ENCODE measurements around the gene LIMS2.
A peak's percentile ranks its signal among the peaks of the same experiment; 100 is the strongest.

LIMS2 gene

DNA sequence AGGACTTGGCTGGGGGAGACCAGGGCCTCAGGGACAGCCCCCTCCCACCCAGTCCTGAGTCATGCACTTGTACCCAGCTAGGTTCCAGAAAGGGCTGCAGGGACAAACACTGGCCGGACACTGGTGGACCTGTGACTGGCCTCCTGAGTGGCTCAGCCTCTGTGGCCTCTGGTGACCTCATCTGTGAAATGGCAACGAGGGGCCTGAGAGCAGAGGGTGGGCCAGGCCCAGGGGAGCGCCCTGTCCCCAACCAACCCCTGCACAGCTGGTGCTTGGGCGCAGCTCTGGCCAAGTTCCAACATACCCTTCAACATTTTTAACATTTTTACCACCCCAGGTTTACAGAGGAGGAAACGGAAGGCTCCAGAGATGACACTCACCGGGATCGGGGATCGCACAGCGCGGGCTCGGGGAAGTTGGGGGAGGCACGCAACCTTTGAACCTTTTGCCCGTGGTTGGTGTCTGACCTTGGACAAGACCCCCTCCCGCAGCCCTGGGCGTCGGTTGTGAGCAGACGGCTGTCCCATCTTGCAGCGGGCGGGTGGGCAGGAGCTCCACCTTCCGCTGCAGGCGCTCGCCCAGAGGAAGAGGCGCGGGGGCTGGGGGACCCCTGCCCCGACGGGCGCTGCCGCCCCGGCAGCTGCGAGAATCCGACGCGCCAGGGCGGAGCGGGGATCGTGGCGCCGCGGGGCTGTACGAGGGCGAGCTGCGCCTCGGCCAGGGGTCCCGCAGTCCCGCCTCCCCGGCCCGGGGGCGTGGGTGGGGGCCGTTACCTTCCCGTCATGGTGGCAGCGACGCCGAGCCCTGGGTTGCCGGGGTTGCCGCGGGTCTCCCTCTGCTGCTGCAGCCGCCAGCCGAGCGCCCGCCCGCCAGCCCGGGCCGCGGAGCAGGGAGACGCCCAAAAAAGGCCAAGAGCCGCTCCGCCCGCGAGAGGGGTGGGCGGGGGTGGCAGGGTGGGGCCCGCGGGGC, 805 bp downstream of the LIMS2 start:
- no peak for DNase-seq

DNA sequence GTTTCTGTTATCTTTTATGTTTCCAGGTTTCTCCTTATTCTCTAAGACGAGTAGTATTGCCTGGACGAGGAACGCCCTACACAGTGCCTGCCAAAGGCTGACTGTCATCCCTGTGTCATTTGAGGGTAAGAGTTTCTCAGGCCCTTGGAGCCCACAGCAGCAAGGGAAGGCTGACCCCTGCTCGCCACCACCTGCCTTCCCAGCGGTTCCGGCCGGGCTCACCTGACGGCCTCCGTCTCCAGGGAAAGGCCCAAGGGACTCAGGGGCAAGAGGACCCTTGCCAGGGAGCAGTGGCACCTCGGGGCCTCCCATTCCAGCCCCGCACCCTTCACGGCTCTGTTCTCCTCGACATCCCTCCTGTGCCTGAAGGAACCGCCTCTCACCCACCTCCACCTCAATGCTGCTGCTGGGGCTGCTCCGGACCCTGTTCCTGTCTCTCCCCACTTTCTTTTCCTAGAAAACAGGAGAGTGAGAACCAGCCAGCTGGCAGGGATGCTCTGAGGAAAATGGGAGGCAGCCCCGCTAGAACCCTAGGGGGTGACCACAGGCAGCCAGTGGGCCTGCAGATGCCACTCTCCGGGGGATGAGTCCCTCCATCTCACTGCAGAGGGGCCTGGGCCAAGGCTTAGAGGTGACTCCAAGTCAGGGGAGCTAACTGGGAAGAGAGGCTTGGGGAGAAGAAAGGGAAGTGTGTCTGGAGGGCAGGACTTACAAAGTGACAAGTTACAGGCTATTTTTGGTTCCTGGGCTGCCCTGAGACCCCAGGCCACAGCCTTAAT, 1.9 kb downstream of the LIMS2 start:
- no peak for DNase-seq

DNA sequence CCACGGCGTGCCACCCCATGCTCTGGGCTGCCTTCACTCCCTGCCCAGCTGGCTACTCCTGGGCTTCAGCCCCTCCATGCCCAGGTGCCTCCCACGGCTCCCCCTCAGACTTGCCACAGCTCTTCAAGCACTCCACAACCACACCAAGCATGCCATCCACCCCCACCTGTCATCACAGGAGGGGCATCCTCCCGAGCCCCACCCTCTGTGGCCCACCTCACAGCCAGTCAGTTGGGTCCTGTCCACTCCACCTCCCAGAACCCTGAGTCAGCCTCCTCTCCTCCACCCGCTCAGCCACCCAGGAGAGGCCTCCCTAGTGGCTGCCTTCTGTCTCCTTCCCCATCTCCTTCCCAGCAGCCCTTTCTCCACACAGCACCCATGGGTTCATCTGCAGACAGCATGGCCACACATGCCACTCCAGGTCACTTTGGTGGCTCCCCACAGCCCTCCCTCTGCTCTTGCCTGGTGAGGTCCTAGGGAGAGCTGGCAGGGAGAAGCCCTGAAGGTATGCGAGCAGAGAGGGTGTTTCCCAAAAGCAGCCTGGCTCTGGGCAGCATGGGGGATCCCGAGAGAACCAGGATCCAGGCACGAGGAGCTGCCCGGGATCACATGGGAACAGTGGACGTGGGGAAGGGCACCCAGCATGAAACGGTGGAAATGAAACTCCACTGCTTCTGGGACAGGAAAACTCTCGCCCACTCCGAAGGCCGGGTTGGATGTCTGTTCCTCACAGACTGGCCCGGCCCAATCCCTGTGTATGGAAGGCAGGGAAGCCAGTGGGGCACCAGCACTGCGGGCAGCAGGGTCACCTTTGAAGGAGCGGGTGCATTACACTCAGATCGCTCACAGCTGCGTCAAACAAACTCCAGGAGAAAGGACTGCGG, 2.7 kb downstream of the LIMS2 start:
- DNase-seq: no peak

DNA sequence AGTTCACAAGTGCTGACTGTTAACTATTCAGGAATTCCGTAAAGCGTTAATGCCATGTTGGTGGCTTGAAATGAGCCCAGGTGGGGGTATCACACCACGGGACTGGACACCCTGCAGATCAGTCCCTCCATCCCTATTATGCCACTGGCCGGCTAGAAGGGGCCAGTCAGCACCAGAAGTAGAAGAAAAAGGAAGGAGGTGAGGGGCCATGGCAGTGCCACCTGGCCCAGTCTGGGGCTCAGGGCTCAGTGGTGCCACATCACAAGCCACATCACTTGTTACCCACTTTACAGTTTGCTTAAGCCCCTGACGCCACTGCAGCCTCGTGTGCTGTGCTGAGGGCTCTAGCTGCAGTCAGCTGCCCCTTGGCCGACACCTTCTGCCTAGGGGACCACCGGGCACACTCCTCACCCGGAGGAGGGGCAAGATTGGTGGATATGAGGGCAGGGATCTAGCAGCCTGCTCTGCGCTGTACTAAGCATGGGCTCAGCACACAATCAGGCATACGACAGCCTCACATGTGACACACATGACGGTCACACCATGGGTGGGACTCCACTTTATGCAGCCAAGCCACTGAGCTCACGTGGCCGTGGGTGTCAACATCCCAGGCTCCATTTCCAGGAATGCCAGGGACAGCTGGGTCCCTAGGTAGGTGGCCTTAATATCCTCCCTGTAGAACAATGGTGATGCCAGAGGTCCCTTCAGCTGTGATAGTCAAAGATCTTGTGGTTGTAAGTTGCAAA, 3.6 kb downstream of the LIMS2 start:
- no peak for DNase-seq

DNA sequence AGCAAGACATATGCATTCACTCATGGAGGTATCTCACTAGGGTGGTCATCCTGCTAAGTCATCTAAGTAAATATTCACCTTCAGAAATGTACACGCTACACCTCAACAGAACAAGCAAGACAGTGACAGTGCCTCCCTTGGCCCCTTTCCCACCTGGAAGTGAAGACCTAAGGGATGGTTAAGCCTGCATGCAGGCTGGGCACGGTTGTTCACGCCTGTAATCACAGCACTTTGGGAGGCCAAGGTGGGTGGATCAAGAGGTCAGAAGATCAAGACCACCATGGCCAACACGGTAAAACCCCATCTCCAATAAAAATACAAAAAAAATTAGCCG, 4.4 kb downstream of the LIMS2 start:
- no peak for DNase-seq

DNA sequence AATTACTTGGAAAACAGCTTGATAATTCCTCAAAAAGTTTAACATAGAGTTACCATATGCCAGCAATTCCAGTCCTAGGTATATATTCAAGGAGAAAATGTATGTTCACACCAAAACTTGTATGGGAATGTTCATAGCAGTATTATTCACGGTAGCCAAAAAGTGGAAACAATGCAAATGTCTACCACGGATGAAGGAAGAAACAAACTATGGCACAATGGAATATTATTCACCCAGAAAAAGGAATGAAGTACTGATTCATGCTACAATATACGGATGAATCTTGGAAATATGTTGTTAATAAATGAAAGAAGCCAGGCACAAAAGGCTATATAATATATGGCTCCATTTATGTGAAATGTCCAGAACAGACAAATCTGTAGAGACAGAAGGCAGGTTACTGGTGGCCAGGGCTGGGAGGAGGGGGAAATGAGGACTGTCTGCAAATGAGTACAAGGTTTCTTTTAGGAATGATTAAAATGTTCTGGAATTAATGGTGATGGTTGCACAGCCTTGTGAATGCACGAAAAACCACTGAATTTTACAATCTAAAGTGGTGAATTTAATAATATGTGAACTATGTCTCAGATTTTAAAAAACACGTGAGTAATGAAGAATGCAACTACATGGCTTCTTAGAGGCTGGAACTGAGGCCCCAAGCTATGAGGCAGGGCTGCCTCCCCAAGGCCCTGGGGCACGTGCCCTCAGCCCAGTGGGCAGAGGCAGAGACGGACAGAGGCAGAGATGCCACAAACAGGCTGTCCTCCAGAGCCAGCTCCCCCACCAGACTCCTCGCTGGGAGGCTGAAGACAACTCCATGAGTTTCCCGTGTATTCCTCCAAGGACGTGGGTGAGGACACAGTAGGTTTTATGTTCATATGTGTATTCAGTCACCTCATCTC, 5.0 kb downstream of the LIMS2 start:
- DNase-seq: no peak

DNA sequence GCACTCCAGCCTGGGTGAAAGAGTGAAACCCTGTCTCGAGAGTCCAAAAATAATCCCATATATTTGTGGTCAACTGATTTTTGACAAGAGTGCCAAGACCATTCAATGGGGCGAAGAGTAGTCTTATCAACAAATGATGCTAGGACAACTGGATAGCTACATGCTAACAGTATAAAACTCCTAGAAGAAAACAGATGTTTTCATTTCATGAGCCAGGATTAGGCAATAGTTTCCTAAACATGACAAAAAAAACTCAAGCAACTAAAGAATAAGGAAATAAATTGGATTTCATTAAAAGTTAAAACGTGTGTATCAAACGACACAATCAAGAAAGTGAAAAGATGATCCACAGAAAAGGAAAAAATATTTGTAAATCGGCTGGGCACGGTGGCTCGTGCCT, 6.3 kb downstream of the LIMS2 start:
- DNase-seq: no peak

DNA sequence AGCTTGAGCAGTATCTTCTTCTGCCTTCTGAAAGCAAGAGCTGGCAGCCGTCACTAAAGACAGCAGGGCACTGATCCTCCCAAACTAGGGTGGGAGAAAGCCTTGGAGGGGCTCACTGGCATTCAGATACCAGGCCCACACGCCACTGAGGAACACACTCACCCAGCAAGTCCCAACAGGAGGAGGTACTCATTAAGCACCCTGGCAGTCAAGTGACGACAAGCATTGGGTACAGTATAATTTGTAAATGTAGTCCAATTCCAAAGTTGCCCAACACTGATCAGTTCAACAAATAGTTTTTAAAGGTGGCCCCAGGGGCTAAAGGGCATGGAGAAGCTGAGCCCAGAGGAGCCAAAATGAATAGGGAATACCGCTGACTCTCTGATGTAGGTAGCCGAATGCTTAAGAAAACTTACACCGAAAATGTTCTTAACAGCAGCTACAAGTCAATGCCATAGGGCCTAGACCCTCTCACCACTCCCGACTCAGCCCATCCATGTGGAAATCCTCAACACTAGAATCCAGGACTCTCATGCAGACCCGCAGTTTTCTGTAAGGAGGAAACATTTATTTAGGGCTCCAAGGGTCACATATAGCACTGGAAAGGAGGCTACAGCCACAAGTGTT, 9.9 kb downstream of the LIMS2 start:
- no peak for DNase-seq

DNA sequence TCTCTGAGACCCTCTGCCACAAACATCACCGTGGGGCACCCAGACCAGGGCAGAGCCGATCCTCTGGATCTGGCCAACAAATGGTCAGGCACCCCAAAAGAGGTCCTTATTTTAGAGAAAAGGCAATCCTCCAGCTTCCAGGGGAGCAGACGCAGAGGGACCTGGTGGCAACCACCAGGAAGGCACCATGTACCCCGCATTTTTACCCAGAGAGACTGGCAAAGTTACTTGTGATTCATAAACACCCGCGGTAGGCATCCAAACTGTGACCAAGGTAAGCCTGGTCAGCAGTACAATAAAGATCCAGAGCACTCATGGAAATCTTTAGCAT, 10.5 kb downstream of the LIMS2 start:
- no peak for DNase-seq

DNA sequence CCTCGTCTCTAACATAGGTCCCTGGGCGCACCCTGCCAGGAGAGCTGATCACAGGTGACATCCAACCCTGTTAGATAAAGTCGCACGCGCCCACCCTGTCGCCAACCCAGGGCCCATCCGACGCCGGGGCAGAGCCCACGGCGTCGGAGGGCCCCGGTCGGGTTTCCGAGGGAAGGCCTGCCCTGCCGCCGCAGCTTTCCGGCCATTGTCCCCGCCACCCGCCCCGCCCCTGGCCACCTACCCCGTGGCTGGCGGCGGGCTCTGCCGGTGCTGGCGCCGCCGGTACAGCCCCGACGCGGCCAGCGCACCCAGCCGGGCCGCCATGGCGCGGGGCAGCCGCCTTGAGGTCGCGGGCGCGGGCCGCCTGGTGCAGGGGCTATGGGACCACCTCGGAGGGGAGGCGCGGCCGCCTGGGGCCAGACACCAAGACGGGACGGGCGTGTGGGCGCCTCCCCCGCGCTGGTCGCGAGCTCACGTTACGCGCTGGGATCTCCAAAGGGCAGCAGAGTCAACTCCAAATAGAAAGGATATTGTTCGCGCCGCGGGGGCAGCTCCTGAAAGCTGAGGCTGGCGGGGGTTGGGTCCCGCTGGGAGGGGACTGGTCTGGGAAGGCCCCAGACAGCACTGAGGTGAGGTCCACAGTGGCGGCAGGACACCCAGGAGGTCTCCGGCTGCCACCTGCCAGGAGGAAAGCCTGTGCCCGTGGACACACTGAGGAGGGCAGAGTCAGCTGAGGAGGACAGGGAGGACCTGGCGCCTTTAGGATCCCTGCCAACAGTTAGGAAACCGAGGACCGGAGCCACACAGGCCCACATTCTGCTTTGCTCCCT, 11.1 kb downstream of the LIMS2 start:
- no peak for DNase-seq

DNA sequence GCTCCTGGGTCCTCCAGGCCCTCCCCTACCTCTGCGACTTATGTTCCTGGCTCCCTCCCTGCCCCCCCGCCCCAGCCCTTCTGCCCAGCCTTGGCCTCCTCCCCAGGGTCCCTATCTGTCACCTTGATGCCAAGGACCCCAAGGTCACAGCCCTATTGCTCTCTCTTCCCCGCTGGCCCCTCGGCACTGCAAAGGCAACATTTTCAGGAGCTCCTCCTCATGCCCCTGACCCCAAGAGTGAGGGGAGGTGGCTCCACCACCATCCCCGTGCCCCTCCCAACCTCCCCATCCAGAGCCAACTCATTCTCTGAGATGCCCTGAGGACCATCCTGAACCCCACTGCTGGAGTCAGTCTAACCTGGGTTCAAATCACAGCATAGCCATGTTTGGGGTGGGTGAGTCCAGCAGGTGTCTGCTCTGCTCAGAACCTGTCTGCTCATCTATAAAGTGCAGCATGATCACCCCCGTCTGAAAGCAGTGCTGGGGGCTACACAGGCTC, 11.7 kb downstream of the LIMS2 start:
- no peak for DNase-seq

DNA sequence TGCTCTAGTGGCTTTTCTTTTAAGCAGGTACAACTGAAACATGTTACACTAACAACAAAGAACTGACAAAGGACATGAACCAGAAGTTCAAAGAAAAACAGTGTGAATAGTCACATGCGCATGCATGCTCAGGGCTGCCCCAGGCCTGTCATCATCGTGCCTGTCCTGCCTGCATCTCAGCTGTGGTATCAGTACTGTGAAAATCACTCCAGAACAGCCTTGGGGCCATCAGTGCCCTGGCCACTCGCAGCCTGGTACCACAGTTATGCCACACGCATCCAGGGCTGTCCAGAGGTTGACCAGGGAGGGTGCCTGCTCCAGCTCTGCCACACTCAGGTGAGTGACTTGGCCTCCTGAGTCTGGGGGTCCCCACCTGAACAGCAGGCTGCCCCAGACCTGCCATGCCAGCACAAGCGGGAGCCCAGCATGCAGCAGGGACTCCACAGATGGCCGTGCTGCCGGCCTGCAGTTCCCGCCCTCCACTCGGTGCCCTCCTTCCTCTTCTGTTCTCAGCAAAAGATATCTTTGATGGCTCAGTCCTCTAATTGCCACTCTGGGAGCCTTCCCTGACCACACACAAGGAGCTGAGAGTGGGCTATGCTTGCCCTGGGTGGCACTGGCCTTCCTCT, 12.3 kb downstream of the LIMS2 start:
- DNase-seq: no peak

DNA sequence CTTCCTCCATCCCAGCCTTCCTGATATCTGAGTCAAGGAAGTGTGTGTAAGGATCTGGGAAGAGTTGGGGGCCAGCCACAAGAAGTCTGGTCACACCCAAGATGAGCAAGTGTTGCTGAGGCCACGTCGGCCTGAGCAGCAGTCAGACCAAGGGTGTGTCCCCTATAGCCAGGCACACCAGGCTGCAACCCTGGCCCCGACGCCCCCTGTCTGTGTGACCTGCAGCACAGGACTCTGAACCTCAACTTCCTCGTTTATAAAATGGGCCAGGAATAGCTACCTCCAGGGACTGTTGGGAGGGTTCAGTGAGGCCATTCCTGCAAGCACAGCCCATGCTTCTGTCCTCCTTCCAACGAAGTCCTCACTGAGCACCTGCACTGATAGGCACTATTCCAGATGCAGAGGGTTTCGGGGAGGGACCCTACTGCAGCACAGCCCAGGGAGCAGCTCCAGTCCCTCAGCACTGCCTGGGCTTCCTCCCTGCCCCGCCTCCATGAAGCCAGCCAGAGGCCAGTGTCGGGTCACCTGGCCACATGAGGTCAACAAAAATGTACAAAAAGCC, 13.3 kb downstream of the LIMS2 start:
- DNase-seq: no peak

DNA sequence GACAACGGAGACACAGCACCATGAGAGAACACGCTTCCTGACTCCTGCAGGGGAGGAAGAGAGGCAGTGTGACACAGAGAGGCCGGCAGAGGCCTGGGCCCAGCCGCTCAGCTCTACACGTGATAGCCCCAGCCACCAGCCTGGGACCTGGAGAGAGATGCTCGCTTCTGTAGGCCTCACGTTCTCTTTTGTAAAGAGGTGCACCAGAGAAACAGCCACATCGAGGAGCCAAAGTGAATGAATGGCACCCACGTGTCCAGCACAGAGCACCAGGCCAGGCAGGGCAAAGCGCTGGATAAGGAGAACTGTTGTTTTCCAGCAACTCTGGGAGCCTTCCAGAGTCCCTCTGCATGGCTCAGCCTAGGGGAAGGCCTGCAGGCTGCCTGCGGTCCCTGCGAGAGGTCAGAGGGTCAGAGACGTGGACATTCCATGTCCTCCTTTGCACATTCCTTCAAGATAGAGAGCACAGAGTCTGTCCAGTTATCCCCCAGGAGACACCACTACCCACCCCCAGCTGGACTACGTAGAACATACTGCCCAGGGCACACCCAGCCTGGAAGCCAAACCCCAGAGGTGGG, 14.2 kb downstream of the LIMS2 start:
- DNase-seq: no peak

DNA sequence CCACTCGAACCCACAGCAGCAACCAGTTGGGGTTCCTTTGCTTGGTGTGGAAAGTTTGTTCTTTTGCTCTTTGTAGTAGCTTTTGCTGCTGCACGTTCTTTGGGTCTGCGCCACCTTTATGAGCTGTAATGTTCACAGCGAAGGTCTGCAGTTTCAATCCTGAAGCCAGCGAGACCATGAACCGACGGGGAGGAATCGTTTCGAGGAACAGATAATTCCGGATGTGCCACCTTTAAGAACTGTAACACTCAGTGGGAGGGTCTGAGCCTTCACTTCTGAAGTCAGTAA, 15.1 kb downstream of the LIMS2 start:
- no peak for DNase-seq

DNA sequence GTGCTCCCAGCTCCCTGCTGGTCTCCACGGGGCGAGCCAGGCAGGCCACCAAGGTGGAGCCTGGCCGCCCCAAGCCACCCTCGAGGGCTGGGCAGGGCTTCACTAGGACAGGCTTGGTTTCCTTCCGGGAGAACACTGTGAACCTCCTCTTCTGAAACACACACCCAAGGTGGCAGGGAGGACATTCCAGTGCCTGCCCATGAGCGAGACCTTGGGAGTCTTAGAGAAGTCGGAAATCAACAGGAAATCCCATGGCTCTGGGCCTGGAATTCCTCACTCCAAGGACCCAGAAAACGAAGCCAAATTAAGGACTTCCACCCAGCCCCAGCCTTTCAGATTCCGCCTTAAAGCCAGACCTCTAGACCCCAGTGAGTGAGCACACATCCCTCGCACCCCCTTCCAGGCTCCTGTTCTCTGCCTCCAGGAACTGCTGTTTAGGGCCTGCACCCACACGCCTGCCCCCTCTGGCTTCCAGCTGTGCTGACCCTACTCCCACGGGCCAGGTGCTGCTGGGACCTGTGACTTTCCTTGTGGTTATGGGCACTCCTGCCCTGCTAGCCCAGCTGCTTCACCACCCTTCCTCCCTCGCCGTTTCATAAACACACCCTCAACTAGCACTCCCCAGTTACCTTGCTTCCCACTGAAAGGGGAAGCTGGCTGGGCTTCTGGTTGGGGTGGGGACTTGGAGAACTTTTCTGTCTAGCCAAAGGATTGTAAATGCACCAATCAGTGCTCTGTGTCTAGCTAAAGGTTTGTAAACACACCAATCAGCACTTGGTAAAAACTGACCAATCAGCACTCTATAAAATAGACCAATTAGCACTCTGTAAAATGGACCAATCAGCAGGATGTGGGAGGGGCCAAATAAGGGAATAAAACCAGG, 15.7 kb downstream of the LIMS2 start:
- peak; percentile 26 to 27 for DNase-seq

DNA sequence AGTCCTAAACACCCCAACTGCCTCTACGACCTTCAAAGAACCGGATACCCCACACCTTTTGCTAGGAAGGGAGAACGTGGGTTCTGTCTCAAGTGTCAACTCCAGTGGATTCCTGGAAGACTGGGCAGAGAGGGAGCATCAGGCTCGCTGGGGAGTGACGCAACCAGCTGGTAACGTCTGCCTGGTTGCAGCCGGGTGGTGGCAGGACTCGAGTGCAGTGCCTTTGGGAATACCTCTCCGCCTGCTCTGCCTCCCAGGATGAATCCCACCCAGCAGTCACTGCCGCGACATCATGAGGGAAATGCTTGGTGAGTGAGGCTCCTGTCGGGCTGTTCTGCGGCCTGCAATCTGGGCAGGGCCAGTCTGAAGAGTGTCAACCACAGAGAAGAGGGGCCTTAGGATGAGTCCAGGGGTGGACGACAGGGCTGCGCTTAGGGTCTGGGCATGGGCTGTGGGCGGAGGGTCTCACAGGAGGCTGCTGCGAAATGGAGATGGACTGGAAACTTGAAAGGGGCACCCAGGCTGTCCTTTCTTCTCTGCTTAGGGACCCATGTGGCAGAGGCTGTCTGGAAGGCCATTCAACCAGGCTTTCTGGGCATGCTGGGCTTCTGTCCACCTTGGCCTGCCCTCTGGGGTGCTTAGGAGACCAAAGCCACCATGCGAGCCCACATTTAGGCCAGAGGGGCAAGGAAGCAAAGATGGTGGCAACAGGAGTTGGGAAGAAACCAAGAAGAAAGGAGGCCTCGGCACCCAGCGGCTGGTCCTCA, 16.5 kb downstream of the LIMS2 start:
- no peak for DNase-seq
